ENCODE measurements around the gene GAGE12G.
"Not testable (repeated sequence)": the region's sequence is repeated elsewhere in the genome, so short reads cannot be mapped to it uniquely, and the experiment has no call there.

Gene GAGE12G, protein sequence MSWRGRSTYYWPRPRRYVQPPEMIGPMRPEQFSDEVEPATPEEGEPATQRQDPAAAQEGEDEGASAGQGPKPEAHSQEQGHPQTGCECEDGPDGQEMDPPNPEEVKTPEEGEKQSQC

DNA sequence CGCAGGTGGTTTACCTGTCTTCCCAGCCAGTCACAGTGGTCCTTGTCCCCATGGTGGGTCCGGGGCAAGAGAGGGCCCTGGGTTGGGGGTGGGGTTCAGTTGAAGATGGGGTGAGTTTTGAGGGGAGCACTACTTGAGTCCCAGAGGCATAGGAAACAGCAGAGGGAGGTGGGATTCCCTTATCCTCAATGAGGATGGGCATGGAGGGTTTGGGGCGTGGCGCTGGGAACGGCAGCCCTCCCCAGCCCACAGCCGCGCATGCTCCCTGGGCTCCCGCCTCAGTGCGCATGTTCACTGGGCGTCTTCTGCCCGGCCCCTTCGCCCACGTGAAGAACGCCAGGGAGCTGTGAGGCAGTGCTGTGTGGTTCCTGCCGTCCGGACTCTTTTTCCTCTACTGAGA is at the start of gene GAGE12G:
Gene GAGE12G, plus strand, starts transcription at position 301 of the 400 bp plus-strand sequence. CDS start 1,155 bp downstream, outside the sequence.
- not testable (repeated sequence) for DNase-seq

DNA sequence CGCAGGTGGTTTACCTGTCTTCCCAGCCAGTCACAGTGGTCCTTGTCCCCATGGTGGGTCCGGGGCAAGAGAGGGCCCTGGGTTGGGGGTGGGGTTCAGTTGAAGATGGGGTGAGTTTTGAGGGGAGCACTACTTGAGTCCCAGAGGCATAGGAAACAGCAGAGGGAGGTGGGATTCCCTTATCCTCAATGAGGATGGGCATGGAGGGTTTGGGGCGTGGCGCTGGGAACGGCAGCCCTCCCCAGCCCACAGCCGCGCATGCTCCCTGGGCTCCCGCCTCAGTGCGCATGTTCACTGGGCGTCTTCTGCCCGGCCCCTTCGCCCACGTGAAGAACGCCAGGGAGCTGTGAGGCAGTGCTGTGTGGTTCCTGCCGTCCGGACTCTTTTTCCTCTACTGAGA is 38.3 kb upstream of the GAGE12G start, which contains the start of gene GAGE12C:
Gene GAGE12C, plus strand, starts transcription at position 301 of the 400 bp plus-strand sequence. CDS start 1,155 bp downstream, outside the sequence.
- not testable (repeated sequence) for DNase-seq

DNA sequence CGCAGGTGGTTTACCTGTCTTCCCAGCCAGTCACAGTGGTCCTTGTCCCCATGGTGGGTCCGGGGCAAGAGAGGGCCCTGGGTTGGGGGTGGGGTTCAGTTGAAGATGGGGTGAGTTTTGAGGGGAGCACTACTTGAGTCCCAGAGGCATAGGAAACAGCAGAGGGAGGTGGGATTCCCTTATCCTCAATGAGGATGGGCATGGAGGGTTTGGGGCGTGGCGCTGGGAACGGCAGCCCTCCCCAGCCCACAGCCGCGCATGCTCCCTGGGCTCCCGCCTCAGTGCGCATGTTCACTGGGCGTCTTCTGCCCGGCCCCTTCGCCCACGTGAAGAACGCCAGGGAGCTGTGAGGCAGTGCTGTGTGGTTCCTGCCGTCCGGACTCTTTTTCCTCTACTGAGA is 28.8 kb upstream of the GAGE12G start, which contains the start of gene GAGE12D:
Gene GAGE12D, plus strand, starts transcription at position 301 of the 400 bp plus-strand sequence. CDS start 1,155 bp downstream, outside the sequence.
- not testable (repeated sequence) for DNase-seq

DNA sequence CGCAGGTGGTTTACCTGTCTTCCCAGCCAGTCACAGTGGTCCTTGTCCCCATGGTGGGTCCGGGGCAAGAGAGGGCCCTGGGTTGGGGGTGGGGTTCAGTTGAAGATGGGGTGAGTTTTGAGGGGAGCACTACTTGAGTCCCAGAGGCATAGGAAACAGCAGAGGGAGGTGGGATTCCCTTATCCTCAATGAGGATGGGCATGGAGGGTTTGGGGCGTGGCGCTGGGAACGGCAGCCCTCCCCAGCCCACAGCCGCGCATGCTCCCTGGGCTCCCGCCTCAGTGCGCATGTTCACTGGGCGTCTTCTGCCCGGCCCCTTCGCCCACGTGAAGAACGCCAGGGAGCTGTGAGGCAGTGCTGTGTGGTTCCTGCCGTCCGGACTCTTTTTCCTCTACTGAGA is 19.2 kb upstream of the GAGE12G start, which contains the start of gene GAGE12E:
Gene GAGE12E, plus strand, starts transcription at position 301 of the 400 bp plus-strand sequence. CDS start 1,155 bp downstream, outside the sequence.
- DNase-seq = not testable (repeated sequence)

DNA sequence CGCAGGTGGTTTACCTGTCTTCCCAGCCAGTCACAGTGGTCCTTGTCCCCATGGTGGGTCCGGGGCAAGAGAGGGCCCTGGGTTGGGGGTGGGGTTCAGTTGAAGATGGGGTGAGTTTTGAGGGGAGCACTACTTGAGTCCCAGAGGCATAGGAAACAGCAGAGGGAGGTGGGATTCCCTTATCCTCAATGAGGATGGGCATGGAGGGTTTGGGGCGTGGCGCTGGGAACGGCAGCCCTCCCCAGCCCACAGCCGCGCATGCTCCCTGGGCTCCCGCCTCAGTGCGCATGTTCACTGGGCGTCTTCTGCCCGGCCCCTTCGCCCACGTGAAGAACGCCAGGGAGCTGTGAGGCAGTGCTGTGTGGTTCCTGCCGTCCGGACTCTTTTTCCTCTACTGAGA is 9.7 kb upstream of the GAGE12G start, which contains the start of gene GAGE12F:
Gene GAGE12F, plus strand, starts transcription at position 301 of the 400 bp plus-strand sequence. CDS start 1,155 bp downstream, outside the sequence.
- DNase-seq = not testable (repeated sequence)

DNA sequence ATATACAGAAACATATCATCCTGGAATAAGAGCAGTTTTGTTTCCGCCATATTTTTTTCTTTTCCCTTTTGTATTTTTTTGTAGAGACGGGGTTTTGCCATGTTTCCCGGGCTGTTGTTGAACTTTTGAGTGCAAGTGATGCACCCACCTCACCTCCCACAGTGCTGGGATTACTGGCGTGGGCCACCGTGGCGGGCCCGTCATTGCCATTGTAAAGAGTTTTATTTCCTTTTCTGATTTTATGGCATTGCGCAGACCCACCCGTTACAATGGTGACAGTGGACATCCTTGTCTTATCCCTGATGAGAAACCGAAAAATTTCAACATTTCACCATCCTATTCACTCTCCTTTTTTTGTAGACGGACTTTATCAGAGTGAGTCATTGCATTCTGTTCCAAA is 1.5 kb upstream of the GAGE12G start:
- not testable (repeated sequence) for DNase-seq

DNA sequence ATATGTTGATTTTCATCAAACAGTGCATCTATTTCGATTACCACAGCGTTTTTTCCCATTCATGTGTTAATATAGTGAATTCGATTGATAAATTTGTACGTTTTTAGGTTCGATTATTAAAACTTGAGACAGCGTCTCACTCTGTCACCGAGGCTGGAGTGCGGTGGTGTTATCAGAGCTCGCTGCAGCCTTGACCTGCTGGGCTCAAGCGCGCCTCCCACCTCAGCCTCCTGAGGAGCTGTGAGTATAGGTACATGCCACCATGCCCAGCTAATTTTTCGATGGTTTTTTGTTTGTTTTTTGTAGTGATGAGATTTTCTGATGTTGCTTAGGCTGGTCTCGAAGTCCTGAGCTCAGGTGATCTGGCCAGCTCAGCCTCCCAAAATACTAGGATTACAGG is 1.0 kb upstream of the GAGE12G start:
- DNase-seq = not testable (repeated sequence)

DNA sequence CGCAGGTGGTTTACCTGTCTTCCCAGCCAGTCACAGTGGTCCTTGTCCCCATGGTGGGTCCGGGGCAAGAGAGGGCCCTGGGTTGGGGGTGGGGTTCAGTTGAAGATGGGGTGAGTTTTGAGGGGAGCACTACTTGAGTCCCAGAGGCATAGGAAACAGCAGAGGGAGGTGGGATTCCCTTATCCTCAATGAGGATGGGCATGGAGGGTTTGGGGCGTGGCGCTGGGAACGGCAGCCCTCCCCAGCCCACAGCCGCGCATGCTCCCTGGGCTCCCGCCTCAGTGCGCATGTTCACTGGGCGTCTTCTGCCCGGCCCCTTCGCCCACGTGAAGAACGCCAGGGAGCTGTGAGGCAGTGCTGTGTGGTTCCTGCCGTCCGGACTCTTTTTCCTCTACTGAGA is 9.4 kb downstream of the GAGE12G start, which contains the start of gene GAGE12H:
Gene GAGE12H, plus strand, starts transcription at position 301 of the 400 bp plus-strand sequence. CDS start 1,155 bp downstream, outside the sequence.
- DNase-seq = not testable (repeated sequence)

DNA sequence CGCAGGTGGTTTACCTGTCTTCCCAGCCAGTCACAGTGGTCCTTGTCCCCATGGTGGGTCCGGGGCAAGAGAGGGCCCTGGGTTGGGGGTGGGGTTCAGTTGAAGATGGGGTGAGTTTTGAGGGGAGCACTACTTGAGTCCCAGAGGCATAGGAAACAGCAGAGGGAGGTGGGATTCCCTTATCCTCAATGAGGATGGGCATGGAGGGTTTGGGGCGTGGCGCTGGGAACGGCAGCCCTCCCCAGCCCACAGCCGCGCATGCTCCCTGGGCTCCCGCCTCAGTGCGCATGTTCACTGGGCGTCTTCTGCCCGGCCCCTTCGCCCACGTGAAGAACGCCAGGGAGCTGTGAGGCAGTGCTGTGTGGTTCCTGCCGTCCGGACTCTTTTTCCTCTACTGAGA is 19.0 kb downstream of the GAGE12G start, which contains the start of gene GAGE2A:
Gene GAGE2A, plus strand, starts transcription at position 301 of the 400 bp plus-strand sequence. CDS start 1,155 bp downstream, outside the sequence.
- DNase-seq = not testable (repeated sequence)

DNA sequence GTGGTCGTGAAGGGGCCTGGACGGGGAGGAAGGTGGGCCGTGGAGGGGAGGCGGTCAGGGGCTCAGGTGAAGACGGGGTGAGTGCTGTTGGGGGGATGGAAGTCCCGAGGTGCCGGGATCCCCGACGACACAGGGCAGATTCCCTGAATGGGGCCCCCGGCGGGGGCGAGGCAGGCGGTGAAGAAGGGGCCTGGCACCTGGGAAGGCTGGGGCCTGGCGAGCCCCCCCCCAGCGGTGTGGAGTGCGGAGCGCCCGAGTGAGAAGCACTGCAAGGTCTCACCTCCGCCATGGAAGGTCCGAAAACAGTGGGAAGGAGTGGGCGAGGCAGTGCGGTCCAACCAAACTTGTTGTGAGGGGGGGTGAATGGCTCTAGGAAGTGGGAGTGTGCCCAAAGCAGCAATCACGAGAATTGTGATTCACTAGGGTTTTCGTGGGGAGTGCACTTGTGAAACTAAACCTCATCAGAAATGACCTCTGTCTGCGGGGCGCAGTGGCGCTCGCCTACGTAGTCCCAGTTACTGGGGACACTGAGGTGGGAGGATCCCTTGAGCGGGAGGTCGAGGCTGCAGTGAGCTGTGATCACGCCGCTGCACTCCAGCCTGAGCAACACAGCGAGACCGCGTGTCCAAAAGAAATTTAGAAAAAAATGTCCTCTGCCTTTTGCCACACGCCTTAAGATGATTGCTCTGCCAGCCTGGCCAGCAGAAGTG is 19.7 kb downstream of the GAGE12G start:
- DNase-seq = not testable (repeated sequence)

DNA sequence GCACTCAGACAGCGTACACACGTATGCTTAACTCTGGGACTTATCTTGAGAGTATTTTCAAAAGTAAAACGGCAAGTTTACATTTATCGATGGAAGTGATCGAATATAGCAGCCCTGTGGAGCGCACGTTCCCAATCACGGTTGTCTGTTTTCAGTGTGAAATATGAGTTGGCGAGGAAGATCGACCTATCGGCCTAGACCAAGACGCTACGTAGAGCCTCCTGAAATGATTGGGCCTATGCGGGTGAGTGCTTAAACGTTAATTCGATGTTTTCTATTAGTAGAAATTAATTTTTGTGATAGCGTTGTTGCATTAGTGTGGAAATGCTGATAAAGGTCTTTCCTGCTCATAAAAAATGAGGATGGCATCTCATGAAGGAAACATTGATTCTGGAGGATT is 20.3 kb downstream of the GAGE12G start:
- DNase-seq = not testable (repeated sequence)

DNA sequence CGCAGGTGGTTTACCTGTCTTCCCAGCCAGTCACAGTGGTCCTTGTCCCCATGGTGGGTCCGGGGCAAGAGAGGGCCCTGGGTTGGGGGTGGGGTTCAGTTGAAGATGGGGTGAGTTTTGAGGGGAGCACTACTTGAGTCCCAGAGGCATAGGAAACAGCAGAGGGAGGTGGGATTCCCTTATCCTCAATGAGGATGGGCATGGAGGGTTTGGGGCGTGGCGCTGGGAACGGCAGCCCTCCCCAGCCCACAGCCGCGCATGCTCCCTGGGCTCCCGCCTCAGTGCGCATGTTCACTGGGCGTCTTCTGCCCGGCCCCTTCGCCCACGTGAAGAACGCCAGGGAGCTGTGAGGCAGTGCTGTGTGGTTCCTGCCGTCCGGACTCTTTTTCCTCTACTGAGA is 28.5 kb downstream of the GAGE12G start, which contains the start of gene GAGE1:
Gene GAGE1, plus strand, starts transcription at position 301 of the 400 bp plus-strand sequence. CDS start 1,155 bp downstream, outside the sequence.
- not testable (repeated sequence) for DNase-seq

DNA sequence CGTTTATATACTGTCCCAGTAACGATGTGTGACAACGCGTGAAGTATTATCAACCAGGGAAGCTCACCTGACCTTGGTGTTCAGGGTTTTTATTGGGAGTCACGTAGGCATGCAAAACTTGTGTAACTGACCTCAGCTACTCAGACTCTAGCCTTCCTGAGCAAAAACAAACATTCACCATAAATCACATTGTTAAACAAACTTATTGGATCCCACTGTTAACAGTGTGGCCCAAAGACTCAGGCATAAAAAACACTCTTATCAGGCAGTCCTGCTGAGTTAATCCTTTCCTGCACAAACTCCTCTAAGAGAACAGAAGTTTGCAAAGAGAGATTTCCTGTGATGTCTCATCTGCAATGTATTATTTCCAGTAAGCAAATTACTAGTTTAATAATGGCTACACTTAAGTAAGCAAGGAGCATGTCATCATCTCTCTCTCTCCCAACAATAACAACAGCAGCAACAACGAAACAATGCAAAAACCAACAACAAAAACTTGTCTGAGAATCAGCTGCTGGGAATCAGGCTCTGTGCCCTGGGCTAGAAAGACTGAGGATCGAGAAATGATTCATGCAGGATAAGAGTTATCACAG is 40.6 kb downstream of the GAGE12G start:
- TF ChIP-seq GATA1 (IDR thresholded peaks at IDR 0.05; ENCODE audit: low read depth, low read length) (no peak), POLR2A (IDR thresholded peaks at IDR 0.05; ENCODE audit: low read length) (no peak)
- no peak for DNase-seq

DNA sequence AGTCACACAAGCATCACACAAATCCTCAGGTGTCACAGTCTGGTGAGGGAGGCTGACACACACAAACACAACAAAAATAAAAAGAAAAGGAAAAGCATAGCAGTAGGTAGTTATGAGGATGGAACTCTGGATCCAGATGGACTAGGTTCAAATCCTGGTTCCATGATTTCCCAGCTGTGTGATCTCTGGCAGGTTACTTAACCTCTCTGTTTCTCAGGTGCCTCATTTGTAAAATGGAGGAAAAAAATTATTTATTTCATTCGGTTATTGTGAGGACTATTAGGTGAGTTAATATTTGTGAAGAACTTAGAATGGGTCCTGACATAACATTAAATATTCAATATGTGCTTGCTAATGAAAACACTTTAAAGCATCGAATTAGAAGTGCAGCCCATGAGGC is 48.4 kb downstream of the GAGE12G start:
- TF ChIP-seq POLR2A (IDR thresholded peaks at IDR 0.05; ENCODE audit: low read length) (no peak), GATA1 (IDR thresholded peaks at IDR 0.05; ENCODE audit: low read depth, low read length) (no peak)
- DNase-seq = no peak

All from erythroblast (primary cell).